ENCODE measurements around the gene ATAD3C.
"Not testable (repeated sequence)": the region's sequence is repeated elsewhere in the genome, so short reads cannot be mapped to it uniquely, and the experiment has no call there.

The ATAD3C gene

DNA sequence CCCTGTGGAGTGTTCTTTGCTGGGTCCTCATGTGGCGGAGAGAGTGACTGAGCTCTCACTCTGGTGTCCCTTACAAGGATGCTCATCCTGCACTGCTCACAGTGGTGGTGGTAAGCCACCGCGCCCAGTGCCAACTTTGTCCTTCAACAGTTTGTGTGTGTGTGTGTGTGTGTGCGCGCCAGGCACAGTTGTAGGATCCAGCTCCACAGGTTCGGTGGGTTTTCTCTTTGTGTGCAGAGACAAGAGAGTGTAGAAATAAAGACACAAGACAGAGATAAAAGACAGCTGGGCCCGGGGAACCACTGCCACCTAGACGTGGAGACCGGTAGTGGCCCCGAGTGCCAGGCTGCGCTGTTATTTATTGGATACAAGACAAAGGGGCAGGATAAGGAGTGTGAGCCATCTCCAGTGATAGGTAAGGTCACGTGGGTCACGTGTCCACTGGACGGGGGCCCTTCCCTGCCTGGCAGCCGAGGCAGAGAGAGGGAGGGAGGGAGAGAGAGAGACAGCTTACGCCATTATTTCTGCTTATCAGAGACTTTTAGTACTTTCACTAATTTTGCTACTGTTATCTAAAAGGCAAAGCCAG lies 55.4 kb downstream of the ATAD3C start:
- DNase-seq (ENCODE audit: low read depth in 2 of 2, low spot score in 1 of 2) = peak; percentile 24 to 32

DNA sequence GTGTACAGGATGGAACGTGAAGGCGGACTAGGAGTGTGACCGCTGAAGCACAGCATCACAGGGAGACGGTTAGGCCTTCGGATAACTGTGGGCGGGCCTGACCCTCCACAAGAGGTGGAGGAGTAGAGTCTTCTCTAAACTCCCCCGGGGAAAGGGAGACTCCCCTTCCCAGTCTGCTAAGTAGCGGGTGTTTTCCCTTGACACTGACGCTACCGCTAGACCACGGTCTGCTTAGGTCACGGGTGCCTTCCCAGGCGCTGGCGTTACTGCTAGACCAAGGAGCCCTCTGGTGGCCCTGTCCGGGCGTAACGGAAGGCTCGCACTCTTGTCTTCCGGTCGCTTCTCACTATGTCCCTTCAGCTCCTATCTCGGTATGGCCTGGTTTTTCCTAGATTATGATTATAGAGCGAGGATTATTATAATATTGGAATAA lies 55.9 kb downstream of the ATAD3C start:
- DNase-seq (ENCODE audit: low read depth in 2 of 2, low spot score in 1 of 2) = not testable (repeated sequence)

DNA sequence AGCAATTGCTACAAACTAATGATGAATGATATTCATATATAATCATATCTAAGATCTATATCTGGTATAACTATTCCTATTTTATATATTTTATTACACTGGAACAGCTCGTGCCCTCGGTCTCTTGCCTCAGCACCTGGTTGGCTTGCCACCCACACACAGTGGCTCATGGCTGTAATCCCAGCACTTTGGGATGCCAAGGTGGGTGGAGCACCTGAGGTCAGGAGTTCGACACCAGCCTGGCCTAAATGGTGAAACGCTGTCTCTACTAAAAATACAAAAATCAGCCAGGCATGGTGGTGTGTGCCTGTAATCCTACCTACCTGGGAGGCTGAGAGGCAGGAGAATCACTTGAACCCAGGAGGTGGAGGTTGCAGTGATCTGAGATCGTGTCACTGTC lies 56.3 kb downstream of the ATAD3C start:
- not testable (repeated sequence) for DNase-seq (ENCODE audit: low read depth in 2 of 2, low spot score in 1 of 2)

GRCh38 chr1:1507305-1507704 lies 57.8 kb downstream of the ATAD3C start:
- no peak for DNase-seq (ENCODE audit: low read depth in 2 of 2, low spot score in 1 of 2)

DNA sequence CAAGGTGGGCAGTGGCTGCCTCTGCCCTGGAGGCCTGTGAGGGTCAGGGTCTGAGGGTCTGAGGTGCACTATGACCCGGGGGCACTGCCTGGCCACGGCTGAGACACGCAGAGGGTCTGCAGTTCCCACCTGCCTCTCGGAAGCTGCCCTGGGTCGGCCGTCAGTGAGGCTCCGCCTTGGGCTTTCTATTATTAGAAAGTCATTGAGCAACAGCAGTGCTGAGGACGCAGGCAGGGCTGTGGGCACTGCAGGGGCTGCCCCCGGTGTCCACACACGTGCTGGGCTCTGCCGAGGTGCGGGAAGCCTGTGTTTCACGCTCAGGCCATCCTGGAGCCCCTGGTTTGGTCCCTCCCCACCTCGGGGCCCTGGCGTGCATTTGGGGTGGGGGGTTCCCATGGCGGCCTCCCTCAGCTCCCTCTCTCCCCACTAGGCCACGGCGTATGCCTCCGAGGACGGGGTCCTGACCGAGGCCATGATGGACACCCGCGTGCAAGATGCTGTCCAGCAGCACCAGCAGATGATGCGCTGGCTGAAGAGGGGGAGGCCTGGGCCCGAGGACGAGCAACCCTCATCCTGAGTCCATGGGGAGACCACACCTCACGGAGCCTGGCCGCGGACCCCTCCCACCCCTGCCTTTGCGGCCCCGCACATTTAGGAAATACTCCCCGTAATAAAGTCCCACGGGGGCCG lies 59.4 kb downstream of the ATAD3C start:
- DNase-seq (ENCODE audit: low read depth in 2 of 2, low spot score in 1 of 2) = not testable (repeated sequence)

GRCh38 chr1:1509465-1509850 lies 60.0 kb downstream of the ATAD3C start:
- DNase-seq (ENCODE audit: low read depth in 2 of 2, low spot score in 1 of 2) = not testable (repeated sequence)

DNA sequence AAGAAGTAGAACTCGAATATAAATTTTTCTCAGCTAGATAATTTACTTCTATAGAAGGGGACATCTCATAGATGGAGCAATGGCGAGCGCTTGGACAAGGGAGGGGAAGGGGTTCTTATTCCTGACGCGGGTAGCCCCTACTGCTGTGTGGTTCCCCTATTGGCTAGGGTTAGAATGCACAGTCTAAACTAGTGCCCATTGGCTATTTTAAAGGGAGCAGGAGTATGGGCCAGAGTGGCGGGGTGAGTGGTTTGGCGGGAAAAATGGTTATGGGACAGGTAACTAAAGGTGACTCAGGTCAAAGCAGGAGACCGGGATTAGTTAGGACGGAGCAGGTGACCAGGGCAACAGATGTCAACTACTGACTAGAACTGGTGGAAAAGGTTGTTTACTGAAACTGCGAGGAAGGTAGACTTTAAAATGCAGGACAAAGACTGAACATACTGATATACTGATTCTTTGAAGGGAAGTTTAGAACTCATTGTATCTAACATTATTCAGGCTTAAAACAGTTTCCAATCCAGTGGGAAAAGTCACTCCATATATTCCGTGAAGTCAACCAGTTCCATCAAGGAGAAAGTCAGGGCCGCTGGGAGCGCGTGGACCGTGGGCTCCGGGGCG lies 61.5 kb downstream of the ATAD3C start:
- no peak for DNase-seq (ENCODE audit: low read depth in 2 of 2, low spot score in 1 of 2)

- DNase-seq (ENCODE audit: low read depth in 2 of 2, low spot score in 1 of 2) = peak; percentile 82 to 93
These were observed 62.2 kb downstream of the ATAD3C start, which contains the start of gene ATAD3A for GRCh38 chr1:1511533-1512285. ATAD3A (plus strand) TSS chr1:1512162; CDS start chr1:1512269, 107 bp downstream.

- DNase-seq (ENCODE audit: low read depth in 2 of 2, low spot score in 1 of 2) = not testable (repeated sequence)
These were observed 62.9 kb downstream of the ATAD3C start for GRCh38 chr1:1512425-1512824.

GRCh38 chr1:1513675-1514074 lies 64.2 kb downstream of the ATAD3C start:
- DNase-seq (ENCODE audit: low read depth in 2 of 2, low spot score in 1 of 2) = not testable (repeated sequence)

DNA sequence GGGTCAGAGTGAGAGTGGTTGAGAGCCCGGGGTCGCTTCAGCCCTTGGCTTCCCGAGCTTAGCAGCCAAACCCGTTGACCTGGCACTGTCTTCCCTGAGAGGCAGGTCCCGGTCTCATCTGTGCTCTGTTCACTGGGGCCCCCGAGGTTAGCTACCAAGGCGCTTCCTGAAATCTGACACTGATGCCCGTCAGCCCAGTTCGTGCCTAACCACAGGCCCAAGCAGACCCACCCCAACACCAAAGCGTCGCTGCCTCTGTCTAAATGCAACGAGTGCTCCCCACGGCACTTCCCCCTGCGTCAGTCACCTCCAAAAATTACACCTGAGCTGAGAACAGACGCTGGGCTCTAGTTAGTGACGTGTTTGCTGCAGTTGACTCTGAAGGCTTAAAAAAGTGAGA lies 64.9 kb downstream of the ATAD3C start:
- DNase-seq (ENCODE audit: low read depth in 2 of 2, low spot score in 1 of 2) = not testable (repeated sequence)

DNA sequence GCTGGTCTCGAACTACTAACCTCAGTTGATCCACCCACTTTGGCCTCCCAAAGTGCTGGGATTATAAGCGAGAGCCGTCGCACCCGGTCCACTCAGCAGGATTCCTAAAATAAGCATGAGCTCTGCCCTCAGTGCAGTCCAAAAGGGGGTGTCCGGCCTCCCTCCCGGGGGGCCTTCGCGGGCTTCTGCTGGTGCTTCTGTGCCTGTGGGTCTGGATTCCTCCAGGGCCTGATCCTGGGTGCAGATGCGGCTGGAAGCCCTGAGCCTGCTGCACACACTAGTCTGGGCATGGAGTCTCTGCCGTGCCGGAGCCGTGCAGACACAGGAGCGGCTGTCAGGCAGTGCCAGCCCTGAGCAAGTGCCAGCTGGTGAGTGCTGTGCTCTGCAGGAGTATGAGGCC lies 67.4 kb downstream of the ATAD3C start:
- not testable (repeated sequence) for DNase-seq (ENCODE audit: low read depth in 2 of 2, low spot score in 1 of 2)

DNA sequence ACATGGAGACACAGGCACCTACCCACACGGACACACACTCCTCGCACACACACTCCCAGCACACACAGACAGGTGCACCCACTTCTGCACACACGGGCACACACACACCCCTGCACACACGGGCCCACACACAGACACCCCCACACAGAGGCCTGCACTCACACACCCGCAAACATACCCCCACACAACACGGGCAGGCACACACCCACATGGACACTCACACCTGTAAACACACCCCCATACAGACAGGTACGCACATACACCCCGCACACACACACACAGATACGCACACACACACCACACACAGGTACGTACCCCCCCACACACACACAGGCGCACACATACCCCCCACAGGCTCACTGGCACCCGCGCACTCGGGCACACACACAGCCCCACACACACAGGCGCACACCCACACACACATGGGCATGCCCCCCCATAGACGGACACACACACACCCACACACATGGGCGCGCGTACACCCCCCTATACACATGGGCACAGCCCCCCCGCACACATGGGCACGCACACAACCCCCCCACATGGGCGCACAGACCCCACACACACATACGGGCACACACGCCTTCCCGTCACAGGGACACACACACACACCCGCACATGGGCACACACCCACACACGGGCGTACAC lies 68.6 kb downstream of the ATAD3C start:
- DNase-seq (ENCODE audit: low read depth in 2 of 2, low spot score in 1 of 2) = no peak

DNA sequence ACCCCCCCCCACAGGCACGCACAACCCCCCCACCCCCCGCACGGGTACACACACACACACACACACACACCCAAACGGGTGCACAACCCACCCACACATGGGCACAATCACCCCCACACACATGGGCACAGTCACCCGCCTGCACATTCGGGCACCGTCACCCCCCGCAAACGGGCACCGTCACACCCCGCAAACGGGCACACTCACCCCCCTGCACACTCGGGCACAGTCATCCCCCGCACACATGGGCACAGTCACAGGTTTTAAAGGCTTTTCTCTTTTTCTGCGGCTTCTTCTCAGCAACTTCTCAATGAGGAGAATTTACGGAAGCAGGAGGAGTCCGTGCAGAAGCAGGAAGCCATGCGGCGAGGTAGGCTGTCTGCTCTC lies 69.1 kb downstream of the ATAD3C start:
- DNase-seq (ENCODE audit: low read depth in 2 of 2, low spot score in 1 of 2) = not testable (repeated sequence)
